CD1c-positive myeloid dendritic cell (primary cell): ENCODE measurements around the gene ITGB5.
"Not testable (repeated sequence)": the region's sequence is repeated elsewhere in the genome, so short reads cannot be mapped to it uniquely, and the experiment has no call there.

ENCODE experiments used
- DNase-seq: peaks from one replicate; pipeline ENCODE4 v3.0.0-alpha.2; 2016; ENCODE audit errors: extremely low spot score

ITGB5 gene

DNA sequence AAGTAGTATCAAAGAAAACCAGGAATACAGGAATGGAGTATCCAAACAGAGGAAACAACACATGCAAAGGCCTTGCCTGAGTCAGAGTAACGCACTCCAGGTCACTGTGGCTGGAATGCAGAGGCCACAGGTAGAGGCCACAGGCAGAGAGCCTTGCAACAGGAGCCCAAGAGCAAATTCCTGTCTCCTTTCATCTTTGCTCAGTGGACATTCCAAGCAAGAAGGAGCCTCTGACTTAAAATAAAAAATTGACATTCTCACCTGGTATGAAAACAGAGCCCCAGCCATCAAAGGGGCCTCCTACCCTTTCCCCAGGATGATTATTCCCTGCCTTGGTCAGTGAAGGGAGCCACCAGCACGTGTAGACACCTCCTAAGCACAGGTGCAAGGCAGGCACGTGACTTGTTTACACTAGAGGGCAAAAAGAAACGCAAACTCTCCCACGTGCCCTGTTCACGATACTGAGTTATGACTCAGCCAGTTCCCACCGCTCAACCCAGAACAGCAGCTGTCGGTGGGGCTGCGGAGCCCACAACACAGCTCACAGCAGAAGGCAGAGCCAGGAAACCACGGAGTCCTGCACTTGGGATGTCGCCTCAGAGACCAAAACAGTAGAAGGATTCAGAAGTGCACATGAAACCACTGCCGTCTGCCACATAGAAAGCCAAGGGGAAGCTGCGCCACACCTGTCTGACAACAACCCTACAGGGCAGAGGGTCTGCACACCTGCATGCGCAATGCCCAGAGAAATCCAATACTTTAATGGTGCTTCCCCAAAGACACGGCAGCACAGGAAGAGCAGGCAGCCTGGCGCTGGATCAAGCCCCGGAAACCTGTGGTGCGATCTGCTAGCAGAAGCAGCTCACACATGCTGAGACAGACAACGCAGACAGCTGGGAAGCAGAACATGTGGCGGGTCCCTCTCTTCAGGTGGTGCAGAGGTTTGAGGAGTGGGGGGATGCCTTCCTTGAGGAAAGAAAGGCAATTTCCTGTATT is 52.1 kb downstream of the ITGB5 start:
- DNase-seq = peak; percentile 24

DNA sequence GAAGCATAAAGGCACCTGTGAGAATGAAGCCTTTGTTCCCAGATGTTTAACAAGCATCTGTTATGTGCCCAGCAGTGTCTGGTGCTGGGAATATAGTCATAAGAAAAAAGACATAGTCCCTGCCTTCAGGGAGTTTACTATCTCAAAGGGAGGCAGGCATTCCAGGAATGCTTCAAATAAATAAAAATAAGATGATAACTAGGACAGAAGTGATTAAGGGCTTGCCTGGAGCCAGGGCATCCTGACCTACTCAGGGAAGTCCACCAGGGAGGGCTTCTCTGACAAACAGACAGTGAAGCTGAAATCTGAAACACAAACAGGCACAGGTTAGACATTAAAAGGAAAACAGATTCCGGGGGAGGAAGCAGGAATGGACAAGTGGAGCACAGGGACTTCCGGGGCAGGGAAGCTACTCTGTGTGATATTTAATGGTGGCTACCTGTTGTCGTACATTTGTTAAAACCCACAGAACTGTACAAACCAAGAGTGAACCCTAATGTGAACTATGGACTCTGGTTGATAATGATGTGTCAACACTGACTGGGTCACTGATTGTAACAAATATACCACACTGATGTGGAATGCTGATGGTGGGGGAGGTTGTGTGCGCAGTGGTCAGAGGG is 53.3 kb downstream of the ITGB5 start:
- no peak for DNase-seq

DNA sequence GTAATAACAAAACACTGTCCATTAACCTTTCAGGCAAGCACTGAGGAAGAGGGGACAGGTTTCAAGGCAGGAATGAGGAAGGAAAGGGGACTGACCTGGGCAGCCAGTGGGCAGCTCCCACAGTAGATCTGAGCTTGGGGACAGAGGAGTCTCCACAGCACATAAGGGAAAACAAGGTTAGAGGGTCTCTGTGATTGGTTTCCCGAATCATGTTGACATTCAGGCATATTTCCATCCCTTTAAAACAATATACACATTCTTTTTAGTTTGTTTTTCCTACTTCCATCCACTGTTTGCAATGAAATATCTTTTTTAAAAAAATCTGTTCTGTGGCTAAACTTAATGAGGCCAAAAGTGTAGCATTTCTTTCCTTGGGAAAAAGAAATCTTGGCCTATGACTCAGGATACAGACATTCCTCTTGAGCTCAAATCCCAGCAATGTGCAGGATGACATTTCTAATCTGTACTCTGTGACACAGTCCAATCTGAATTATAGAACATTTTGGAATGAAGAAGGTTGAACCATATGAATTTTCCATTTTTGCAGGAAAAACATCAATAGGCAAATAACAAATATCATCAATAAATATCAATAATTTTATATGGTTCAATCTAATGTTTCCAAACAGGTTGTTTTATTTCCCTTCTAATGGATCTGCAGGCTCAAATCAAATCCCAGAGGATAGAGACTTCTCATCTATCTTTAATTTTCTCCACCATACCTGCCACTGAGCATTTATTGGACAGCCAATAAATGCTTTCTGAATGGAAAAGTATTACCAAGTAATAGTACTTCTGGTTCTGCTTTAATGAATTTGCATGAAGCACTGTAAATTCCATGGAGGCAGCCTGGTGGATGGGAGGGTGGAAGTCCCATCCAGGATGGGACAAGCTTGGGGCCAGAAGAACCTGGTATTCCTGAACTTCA is 54.1 kb downstream of the ITGB5 start:
- DNase-seq = no peak

DNA sequence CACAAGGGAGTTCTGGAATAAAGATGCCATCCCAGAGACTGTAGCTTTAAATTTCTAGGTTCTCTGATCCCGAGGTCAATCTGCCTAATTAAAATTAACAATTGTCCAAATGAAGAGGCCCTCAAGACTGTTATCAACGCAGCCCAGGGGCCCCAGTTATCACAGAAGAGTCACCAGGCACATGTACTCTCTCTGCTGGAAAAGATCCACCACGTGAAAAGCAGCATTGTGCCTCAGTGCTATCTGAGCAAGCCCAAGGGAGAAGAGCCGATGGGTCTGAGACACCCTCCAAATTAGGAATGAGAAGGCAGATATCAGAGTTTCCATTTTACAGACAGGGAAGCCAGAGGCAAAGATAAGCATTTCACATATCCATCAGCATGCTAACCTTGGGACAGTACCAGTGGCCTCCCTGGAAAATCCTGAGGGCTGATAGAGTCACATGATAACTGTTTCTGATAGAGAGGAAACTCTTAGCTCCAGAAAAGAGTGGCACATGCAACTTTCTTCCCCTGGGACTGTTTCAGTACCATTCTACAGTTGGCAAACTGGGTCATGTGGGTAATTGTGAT is 55.5 kb downstream of the ITGB5 start:
- no peak for DNase-seq

DNA sequence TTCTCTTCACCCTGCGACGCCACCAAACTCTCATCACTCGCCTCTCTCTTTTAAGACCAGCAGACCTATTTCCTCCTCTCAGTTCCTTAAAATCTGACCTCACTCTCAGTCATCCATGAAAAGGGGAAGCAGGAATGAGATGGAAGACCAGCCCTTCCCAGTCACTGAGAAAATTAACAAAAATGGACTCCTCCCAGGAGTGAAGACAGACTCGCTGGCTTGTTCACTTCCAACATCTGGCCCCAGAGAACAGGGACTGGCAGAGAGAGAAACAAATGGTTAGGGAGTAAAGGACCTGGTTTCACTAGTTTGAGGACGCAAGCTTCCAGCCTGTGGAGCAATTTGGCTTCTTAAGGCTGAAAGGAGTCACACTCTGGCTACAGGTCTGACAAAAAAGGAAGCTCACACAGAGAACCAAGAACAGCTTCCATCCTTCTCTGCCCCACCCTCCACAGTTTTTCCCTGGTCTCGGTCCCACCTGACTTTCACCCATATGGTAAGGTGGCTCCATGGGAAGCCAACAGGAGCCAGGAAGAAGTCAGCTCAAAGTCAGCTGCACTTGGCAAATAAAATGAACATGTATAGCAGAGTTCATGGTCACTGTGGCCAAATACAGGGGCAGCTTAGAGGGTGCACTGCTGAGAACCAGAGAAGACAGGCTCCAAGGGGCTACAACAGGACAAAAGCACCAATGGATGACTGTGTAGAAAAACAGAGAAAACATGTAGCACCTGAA is 57.2 kb downstream of the ITGB5 start:
- DNase-seq = peak; percentile 90

DNA sequence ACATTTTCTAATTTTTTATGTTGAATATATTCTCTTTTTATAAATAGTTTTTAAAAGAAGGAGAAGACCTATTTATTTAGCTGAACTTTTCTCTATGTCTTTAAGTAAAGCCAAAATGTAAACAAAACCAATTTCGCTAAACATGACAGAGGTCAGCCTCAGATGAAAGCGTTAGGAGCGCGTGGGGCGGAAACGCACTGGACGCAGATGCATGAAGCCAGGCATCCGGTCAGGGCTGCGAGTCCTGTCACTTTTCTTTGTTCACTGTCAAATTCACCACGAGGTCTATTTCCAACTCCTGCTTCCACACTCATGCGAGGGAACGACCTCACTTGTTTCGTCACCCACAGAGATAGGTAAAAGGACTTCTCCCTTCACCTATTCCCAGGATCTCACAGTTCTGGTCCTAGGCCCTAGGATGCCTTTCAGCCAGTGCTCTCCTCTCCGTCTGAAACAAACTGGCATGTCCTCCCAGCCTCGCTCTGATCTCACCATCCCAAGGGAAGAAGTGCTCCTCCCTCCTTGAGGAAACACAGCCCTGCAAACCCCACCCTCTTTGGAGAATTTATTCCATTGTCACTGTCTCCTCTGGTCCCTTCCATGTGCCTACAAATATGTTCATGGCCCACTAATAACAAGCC is 57.9 kb downstream of the ITGB5 start:
- DNase-seq = no peak

DNA sequence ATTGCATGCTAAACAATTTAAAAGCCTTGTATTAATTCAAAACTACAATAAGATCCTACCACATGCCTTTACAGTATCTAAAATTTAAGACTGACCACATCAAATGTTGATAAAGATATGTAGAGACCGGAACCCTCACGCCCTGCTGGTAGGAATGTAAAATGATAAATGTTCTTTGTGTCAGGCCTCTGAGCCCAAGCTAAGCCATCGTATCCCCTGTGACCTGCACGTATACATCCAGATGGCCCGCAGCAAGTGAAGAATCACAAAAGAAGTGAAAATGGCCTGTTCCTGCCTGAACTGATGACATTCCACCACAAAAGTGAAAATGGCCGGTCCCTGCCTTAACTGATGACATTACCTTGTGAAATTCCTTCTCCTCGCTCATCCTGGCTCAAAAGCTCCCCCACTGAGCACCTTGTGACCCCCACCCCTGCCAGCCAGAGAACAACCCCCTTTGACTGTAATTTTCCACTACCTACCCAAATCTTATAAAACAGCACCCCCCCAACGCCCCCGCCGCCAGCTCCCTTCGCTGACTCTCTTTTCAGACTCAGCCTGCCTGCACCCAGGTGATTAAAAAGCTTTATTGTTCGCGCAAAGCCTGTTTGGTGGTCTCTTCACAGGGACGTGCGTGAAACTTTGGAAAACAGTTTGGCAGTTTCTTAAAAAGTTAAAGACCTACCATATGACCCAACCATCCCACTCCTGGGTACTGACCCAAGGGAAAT is 59.5 kb downstream of the ITGB5 start:
- DNase-seq = not testable (repeated sequence)

DNA sequence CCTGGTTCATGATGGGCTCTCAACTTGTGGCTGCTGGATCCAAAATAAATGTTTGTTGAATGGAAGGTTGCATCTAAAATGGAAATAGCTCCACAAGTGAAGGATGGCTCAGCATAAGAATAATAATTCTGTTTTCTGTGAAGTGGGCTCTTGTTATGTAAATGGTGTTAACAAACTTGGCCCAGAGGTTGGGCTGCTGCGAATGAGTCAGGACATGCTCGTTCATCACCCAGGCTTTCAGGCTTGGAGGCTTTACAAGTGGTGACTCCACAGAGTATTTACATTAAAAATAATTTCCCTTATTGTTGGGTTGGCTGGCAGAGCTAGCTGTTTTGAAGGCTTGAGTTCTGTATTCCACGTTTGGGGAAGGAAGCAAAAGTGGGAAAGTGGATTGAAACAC is 60.5 kb downstream of the ITGB5 start:
- no peak for DNase-seq

DNA sequence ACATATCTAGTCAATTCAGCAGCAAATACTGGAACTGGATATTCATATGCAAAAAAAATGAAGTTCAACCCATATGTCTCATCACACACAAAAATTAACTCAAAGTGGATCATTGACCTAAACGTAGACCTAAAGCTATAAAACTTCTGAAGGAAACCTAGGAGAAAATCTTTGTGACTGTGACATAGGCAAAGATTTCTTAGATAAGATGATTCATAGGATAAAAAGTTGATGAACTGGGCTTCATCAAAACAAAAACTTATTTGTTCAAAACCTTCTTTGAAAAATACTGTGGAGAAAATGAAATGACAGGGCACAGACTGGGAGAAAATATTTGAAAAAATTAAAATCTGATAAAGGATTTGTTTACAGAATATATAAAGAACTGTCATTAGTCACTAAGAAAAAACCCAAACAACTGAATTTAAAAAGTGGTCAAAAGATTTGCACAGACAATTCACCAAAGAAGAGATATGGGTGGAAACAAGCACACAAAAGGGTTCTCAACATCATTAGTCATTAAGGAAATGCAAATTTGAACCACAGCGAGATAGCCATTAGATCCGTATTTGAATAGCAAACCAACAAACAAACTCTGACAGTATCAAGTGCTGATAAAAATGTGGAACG is 62.8 kb downstream of the ITGB5 start:
- DNase-seq = no peak

DNA sequence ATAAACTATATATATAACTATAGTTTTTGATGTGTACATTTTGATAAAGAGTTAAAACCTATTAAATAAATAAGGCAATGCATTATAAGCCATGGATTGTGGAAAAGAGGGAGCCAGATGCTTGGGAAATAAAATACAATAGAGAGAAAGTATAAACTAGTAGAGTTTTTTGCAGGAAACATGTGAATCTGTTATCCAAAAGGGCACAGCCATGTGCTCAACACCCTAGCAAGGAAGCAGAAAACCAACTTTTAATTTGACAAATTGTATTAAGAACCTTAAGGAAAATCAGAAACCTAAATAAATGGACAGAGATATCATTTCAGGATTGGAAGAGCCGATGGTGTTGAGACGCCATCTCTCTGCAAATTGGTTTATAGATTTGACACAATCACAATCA is 63.5 kb downstream of the ITGB5 start:
- DNase-seq = no peak

DNA sequence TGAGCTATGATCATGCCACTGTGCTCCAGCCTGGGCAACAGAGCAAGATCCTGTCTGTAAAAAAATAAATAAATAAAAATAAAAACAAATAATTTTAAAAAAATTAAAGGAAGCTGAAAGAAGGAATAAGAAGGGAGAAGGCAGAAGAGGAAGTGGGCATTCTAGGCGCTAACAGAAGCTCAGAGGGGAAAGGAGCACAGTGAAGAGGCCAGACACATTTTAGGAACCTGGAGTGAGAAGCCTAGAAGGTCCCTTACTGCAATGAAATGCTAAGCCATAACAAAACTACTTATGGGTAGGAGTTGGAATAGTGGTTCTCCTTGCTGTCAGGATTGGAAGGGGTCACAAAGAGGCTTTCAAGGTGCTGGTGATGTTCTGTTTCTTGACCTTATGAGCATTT is 64.0 kb downstream of the ITGB5 start:
- DNase-seq = peak; percentile 43

DNA sequence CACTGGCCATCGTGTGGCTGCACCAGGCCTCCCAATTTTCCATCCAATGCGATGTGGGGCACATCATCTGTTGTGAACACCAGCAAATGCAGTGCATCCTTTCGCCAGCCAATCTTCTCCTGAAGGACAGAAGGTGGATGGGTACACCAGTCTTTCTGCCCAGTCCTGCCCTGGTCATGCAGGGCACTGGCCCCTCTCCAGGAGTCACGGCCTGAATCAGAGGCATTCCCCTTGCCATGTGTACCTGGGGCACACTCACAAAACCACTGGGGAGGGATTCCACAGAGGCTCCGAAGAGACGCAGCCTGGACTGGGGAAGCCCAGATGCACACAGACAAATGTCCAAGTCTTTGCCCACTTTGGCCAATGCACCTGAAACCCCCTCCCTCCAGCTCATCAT is 65.8 kb downstream of the ITGB5 start:
- DNase-seq = no peak

DNA sequence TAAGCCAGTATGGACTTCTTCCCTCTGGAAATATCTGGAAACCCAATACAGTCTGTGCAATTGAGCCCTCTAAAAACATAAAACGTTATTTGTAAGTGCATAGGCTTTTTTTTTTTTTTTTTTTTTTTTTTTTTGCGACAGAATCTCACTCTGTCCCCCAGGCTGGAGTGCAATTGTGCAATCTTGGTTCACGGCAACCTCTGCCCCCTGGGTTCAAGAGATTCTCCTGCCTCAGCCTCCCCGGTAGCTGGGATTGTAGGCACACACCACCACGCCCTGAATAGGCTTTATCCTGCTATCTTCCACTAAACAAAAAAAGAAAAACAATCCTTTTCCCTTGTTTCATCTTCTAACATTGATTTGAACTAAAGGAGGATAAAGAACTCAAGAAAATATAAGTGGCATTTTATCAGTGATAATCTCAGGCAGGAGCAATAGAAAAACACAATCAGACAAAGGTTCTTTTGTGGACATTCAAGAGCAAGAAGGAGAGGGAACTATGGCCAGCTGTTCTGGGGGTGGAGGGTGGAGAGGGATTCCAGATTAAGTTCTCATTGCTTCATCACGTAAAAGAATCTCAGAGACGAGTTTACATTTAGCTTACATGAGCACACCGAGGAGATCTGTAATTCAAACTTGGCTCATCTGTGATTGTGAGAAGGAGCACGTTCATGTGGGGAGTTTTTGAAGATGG is 68.6 kb downstream of the ITGB5 start:
- DNase-seq = no peak

DNA sequence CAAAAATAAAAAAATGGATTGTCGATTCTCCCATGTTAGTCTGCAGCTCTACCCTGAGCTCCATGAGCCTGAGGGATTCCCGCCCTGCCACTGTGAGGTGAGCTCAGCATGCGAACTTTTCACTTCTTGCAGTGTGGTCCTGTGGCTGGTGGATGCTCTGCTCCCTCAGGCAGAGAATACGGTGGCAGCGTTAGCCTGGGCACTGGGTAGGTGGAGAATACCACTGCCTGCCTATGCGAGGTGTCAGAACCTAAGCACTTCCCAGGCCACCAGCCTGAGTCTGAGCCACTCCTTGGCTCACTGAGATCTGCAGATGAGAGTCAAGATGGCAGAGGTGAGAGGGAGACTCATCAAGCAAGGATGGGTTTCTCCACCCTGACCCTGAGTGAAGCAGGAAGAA is 70.1 kb downstream of the ITGB5 start:
- no peak for DNase-seq

DNA sequence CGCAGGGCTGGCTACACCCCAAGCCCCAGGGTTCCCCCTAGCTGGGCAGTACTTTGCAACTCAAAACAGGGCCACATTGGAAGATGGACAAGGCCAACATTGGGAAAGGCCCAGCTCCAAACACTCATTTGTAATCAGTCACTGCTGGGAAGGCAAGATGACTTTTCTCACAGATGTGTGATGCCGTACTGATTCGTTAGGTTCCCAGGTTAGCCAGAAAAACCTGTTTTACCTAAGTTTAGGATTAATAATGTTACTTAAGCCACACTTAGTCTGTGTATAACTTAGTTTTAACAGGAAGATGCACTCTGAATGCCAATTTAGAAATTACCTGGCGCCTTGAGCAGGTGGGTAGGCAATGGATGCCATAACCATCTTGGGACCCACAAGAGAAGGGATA is 71.0 kb downstream of the ITGB5 start:
- no peak for DNase-seq

DNA sequence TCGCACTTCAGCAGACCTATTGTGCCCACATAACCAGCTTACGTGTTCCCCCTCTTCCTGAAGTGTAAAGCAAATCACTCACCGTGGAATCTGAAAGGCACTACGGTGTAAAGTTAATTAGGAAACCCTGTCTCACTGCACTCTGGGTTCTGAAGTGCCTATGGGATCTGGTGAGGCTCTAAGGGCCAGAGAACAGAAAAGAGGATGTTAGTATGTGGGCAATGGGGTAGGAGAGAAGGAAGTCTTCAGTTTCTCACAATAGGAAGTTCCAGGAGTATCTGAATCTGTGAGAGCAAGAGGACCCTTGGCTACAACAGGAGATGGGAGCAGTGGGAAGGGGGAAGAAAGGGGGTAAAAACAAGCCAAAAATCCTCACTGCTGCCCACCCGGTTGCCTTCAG is 71.4 kb downstream of the ITGB5 start:
- peak; percentile 50 for DNase-seq

DNA sequence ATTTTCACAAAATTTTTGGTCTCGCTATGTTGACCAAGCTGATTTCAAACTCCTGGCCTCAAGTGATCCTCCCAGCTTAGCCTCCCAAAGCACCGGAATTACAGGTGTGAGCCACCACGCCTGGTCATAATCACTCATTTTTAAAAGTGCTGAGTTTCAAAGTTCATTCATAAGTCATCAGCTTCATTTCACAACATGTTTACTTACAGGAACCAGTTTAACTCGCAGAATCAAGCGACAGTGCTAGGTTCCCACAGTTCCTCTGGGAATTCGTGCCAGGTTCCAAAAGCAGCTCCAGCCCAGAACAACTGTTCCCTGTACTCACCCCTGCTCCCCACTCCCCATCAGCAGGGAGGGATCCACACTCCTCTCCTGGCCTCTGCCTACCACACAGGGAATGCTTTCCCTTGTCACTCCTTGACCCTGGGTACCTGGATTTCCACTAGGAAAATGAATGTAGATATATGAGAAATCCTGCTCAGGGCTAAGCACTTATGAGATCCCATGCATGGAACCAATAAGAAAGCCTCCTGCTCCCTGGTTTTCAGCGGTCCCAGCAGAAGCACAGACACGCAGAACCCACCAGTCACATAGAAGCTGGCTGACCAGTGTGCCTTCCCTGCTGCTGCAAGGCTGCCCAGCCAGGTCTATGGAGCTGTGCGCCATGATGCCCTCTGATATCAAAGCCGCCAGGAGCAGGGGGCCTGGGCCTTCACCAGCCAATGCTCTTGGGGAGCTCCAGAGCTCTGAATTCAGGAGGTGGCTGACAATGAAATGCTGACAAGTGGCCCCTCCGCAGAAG is 72.3 kb downstream of the ITGB5 start:
- DNase-seq = no peak

DNA sequence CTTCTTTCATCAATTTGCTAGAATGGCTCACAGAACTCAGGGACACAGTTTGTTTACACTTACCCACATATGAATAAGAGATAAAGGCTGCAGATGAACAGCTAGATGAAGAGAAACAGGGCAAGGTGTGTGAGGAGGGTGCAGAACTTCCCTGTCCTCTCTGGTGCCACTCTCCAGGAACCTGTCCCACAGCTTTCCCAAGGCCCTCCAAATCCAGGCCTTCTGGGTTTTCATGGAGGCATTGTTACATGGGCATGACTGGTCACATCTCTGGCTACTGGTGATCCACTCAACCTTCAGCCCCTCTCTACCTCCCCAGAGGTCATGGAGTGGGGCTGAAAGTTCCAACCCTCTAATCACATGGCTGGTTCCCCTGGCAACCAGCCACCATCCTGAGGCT is 73.6 kb downstream of the ITGB5 start:
- DNase-seq = no peak
